BLaER1 (cell line): ENCODE data around the gene USP10.

ENCODE experiments used
- H3K27ac ChIP-seq: shearing (Covaris generic); formaldehyde crosslinking; 2 replicates; pipeline ENCODE4 v1.8.1; 2022
- H3K27me3 ChIP-seq: shearing (Covaris generic); formaldehyde crosslinking; 2 replicates; pipeline ENCODE4 v1.8.1; 2022
- H3K36me3 ChIP-seq: shearing (Covaris generic); formaldehyde crosslinking; 2 replicates; pipeline ENCODE4 v1.8.1; 2022
- H3K4me1 ChIP-seq: shearing (Covaris generic); formaldehyde crosslinking; 2 replicates; pipeline ENCODE4 v1.8.1; 2022
- H3K4me2 ChIP-seq: shearing (Covaris generic); formaldehyde crosslinking; 2 replicates; pipeline ENCODE4 v1.8.1; 2022
- H3K4me3 ChIP-seq: shearing (Covaris generic); formaldehyde crosslinking; 2 replicates; pipeline ENCODE4 v1.8.1; 2022
- H3K9ac ChIP-seq: shearing (Covaris generic); formaldehyde crosslinking; 2 replicates; pipeline ENCODE4 v1.8.1; 2022
- H3K9me3 ChIP-seq: shearing (Covaris generic); formaldehyde crosslinking; 2 replicates; pipeline ENCODE4 v1.8.1; 2022
- H4K20me1 ChIP-seq: shearing (Covaris generic); formaldehyde crosslinking; 2 replicates; pipeline ENCODE4 v1.8.1; 2022
- Cebpa-rat ChIP-seq: shearing (Covaris generic); IDR thresholded peaks from 2 replicates; pipeline ENCODE4 v1.8.1; 2022

The USP10 gene

DNA sequence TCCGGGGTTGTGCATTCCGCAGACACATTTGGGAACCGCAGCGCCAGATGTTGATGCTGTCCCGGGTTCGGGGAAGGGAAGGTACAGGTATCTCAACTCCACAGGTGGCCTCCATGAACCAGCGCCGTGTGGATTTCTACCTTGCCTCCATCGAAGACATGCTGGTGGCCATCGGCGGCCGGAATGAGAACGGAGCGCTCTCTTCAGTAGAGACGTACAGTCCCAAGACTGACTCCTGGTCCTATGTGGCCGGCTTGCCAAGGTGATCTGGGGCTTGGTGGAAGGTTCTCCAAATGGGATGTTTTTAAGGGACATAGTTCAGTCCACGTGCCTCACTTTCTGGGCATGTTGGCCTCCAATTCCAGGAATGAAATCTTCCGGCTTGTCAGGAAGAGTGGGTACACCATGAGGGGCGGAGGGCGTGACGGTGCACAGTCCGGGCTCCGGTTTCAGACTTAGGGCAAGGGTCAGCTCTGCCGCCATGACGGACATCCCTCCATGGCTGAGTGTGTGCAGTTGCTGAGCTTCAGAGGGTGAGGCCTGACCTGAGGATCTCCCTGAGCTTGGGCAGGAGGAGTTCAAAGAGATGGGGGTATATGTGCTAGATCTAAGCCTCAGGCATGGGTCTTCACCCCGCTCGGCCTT lies 40.0 kb upstream of the USP10 start:
- Histone ChIP-seq H3K36me3 (peaks cover 88% of the 10 kb centered on the region), H3K27me3 (no peaks in the 10 kb centered on the region)

DNA sequence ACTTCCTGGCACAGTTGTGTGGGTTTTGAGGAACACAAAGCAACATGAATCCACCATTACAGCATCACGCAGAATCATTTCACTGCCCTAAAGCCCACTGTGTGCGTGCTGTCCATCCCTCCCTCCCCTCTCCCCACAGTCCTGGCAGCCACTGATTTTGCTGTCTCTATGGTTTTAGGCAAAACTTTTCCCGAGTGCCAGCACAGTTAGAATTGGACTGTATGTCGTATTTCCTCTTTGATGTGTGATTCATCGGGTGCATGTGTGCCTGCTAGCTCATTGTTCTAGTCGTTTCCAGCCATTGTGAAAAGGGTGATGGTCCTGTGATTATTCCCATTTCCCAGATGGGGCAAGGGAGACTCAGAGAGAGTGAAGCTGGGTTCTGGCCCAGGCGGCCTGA lies 38.8 kb upstream of the USP10 start:
- Histone ChIP-seq H4K20me1 (peaks cover 87% of the 10 kb centered on the region), H3K27me3 (no peaks in the 10 kb centered on the region), H3K4me3 (no peak overlapping the region), H3K4me1 (peaks cover 47% of the 10 kb centered on the region), H3K36me3 (peaks cover 89% of the 10 kb centered on the region), H3K9ac (no peak overlapping the region), H3K4me2 (no peak overlapping the region), H3K9me3 (no peaks in the 10 kb centered on the region), H3K27ac (no peak overlapping the region)
- no peak for TF ChIP-seq Cebpa-rat

More for the DNA sequence above, 40.0 kb upstream of the USP10 start:
- Histone ChIP-seq H3K4me2 (no peak overlapping the region), H3K9ac (no peak overlapping the region), H3K9me3 (no peaks in the 10 kb centered on the region), H3K4me1 (peaks cover 45% of the 10 kb centered on the region), H3K4me3 (no peak overlapping the region), H4K20me1 (peaks cover 80% of the 10 kb centered on the region), H3K27ac (no peak overlapping the region)
- TF ChIP-seq Cebpa-rat = no peak

DNA sequence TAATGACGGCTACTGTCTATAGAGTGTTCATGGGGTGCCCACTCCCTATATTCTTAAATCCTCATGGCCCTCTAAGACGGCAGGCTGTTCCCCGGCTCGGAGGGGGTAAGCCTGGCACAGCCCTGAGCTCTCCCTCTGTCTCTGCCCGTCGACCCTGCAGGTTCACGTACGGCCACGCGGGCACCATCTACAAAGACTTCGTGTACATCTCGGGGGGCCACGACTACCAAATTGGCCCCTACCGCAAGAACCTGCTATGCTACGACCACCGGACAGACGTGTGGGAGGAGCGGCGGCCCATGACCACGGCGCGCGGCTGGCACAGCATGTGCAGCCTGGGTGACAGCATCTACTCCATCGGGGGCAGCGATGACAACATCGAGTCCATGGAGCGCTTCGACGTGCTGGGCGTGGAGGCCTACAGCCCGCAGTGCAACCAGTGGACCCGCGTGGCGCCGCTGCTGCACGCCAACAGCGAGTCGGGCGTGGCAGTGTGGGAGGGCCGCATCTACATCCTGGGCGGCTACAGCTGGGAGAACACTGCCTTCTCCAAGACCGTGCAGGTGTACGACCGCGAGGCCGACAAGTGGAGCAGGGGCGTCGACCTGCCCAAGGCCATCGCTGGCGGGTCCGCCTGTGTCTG lies 38.3 kb upstream of the USP10 start:
- H3K36me3 ChIP-seq = peaks cover 90% of the 10 kb centered on the region
- peaks cover 87% of the 10 kb centered on the region for H4K20me1 ChIP-seq

DNA sequence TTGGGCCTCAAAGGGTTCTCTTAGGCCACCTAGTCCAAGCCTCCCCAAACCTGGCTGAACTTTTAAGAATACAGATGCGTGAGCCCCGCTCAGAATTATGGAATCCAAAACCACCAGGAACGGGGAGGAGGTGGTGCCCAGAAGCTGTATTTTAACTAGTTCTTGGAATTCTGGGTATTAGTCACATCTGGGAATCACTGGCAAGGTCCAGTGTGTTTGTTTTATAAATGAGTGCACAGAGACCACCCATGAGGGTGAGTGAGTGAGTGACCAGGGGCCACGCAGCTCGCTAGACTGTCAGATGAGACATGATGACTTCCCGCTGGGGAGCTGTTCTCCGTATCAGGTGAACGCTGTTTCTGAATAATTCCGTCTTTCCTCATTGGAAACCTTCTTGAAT lies 37.3 kb upstream of the USP10 start:
- Histone ChIP-seq H3K36me3 (peaks cover 81% of the 10 kb centered on the region), H3K27ac (no peak overlapping the region), H3K9me3 (no peaks in the 10 kb centered on the region), H4K20me1 (peaks cover 80% of the 10 kb centered on the region), H3K27me3 (no peaks in the 10 kb centered on the region), H3K4me3 (no peak overlapping the region), H3K4me2 (peak overlapping the region; percentile 80), H3K4me1 (peaks cover 39% of the 10 kb centered on the region), H3K9ac (no peak overlapping the region)
- no peak for TF ChIP-seq Cebpa-rat

More for the DNA sequence above, 38.3 kb upstream of the USP10 start:
- Histone ChIP-seq H3K27ac (no peak overlapping the region), H3K9ac (no peak overlapping the region), H3K9me3 (no peaks in the 10 kb centered on the region), H3K4me1 (peaks cover 42% of the 10 kb centered on the region), H3K4me3 (no peak overlapping the region), H3K27me3 (no peaks in the 10 kb centered on the region), H3K4me2 (no peak overlapping the region)
- TF ChIP-seq Cebpa-rat = no peak

DNA sequence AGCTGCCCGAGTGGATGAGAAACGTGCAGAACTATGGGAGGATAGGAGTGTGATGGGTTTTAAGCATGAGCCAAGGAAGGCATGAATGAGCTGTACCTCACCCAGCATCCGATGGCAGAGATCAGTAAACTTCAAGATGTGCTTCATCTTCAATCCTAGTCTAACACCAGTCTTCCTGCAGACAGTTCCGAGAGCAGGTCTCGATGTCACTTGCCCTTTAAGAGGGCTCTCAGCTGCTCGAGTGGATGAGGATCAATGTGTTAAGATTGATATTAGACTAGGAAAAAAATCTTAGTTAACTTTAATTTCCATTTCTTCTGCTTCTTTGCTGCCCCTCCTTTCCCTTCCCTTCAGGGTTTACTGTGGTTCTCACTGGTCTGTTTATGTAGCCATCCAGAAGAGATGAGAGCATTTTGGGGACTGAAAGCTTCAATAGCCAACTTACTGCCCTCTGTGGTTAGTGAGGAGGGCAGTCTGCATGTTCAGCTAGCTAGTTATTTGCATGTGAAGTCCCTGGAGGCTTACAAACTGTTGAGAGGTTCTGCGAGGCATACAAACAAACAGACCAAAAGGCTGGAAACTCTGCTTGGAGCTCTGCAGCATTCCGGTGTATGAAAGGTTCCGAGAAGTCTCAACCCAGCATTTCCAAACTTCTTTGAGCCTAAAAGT lies 36.2 kb upstream of the USP10 start:
- Histone ChIP-seq H3K27ac (no peak overlapping the region), H3K9ac (peak overlapping the region; percentile 46; the same call in 1 of the 2 replicates), H3K4me3 (peak overlapping the region; percentile 23; the same call in 1 of the 2 replicates), H3K9me3 (no peaks in the 10 kb centered on the region), H3K4me2 (peak overlapping the region; percentile 80), H4K20me1 (peaks cover 69% of the 10 kb centered on the region), H3K36me3 (peaks cover 78% of the 10 kb centered on the region), H3K27me3 (no peaks in the 10 kb centered on the region), H3K4me1 (peaks cover 39% of the 10 kb centered on the region)
- no peak for TF ChIP-seq Cebpa-rat

DNA sequence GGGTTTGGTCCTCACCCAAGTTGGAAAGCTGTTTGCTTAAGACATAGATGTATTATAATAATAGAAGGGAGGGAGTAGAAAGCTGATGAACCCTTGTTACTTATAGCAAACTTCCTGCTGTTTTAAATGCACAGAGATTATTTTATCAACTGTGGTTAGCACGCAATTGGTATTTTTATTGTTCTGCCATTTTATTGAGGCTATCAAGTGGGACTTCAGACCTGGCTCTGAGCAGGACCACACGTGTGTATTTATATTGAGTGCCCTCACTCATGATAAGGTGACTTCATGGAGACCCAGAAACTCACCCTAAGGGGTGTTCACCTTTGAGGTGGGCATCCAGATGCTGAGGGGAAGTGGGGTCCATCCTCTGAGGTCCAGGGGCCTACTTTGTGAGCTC lies 34.4 kb upstream of the USP10 start:
- peaks cover 39% of the 10 kb centered on the region for H3K4me1 ChIP-seq
- no peak overlapping the region for H3K27ac ChIP-seq
- H3K27me3 ChIP-seq = no peaks in the 10 kb centered on the region
- TF ChIP-seq Cebpa-rat = no peak
- H3K9me3 ChIP-seq = no peaks in the 10 kb centered on the region
- H3K4me3 ChIP-seq = no peak overlapping the region
- peaks cover 52% of the 10 kb centered on the region for H4K20me1 ChIP-seq
- peaks cover 60% of the 10 kb centered on the region for H3K36me3 ChIP-seq
- H3K4me2 ChIP-seq = no peak overlapping the region
- H3K9ac ChIP-seq = no peak overlapping the region

DNA sequence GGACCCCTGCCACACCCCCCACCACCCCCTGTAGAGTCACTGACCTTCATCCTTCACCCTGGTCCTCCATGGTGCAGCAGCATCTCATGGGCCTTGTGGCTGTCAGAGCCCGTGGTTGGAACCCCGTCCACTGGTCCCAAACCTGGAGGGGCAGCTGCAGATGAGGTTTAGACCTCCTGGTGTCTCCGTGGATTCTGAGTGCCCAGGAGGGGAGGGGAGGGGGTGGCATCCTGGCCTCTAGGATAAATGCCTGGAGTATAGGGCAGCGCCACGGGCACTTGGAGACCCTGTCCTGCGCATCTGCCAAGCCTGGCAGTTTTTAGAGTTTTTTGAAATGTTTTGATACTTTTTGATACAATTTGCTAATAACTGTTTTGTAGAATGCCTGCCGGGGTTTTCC lies 34.0 kb upstream of the USP10 start:
- Histone ChIP-seq H3K4me2 (no peak overlapping the region), H3K9me3 (no peaks in the 10 kb centered on the region), H3K27ac (no peak overlapping the region), H3K9ac (no peak overlapping the region), H3K27me3 (no peaks in the 10 kb centered on the region), H3K4me1 (peaks cover 39% of the 10 kb centered on the region), H3K4me3 (no peak overlapping the region), H3K36me3 (peaks cover 55% of the 10 kb centered on the region), H4K20me1 (peaks cover 47% of the 10 kb centered on the region)
- TF ChIP-seq Cebpa-rat = no peak

DNA sequence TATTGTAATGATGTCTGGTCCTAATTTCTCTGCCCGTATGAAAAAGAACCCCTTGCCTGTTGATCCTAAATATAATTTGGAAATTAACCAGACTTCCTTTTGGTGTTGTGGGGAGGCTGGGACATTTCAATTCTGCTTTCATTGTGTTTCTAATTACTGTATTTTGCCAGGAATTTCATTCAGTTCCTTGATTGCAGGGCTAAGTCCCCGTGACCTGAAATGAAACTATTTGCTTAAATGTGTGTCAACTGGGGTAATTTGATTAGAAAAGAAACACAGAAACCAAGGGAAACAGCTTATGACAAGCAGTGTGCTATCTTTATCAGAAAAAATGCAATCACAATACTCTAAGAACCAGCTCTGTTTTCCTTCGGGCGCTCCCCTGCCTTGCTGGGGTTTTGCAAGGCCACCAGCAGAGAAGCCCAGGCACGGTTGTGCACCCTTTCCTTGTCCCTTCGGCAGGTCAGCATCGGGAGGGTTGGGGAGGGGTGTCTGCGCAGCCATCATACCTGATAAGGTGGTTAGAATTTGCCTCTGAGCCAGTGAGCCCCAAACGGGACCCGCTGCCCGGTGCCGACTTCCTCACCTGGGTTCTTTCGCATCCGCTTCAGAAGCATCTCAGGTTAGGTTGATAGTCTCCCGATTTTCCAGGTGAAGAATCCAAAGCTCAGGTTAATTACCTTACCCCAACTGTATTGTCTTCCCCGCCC lies 32.0 kb upstream of the USP10 start:
- Histone ChIP-seq H3K4me3 (no peak overlapping the region), H3K27me3 (no peaks in the 10 kb centered on the region), H4K20me1 (peaks cover 28% of the 10 kb centered on the region), H3K9me3 (no peaks in the 10 kb centered on the region), H3K4me2 (no peak overlapping the region), H3K27ac (no peak overlapping the region), H3K36me3 (peaks cover 36% of the 10 kb centered on the region), H3K9ac (no peak overlapping the region), H3K4me1 (peaks cover 30% of the 10 kb centered on the region)
- TF ChIP-seq Cebpa-rat = no peak

DNA sequence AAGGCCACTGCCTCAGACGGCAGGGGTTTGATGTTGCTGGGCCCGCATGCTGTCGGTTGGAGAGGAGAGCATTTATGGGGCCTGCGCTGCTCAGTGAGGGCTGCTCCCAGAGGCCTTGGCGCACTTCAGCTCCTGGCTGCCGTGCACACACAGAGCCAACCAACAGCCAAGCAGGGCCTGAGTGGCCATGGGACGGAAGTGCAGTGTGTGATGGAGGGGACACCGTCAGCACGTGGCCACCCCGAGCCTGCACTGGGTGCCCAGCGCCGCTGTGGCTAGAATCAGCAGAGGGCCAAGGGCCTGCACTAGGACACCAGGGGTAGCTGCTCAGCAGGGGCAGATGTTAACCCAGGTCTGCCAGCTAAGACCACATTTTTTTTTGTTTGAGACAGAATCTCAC lies 29.7 kb upstream of the USP10 start:
- Histone ChIP-seq H3K27me3 (no peaks in the 10 kb centered on the region), H3K9me3 (no peaks in the 10 kb centered on the region), H3K4me2 (no peak overlapping the region), H3K9ac (no peak overlapping the region), H3K27ac (no peak overlapping the region), H3K4me3 (no peak overlapping the region), H3K4me1 (peaks cover 20% of the 10 kb centered on the region), H3K36me3 (peaks cover 23% of the 10 kb centered on the region), H4K20me1 (peaks cover 6% of the 10 kb centered on the region; the same call in 1 of the 2 replicates)
- TF ChIP-seq Cebpa-rat = no peak
